ENCODE results near the gene DACH2.

- no peak for TF ChIP-seq CTCF (IDR thresholded peaks at IDR 0.05)
- no peak for TF ChIP-seq EP300 (IDR thresholded peaks at IDR 0.05)
Observed at GRCh38 chrX:86197815-86198214, 49.6 kb downstream of the DACH2 start.

Data from ovary (tissue), 3 donors.